ENCODE data around the gene SAFB.

DNA sequence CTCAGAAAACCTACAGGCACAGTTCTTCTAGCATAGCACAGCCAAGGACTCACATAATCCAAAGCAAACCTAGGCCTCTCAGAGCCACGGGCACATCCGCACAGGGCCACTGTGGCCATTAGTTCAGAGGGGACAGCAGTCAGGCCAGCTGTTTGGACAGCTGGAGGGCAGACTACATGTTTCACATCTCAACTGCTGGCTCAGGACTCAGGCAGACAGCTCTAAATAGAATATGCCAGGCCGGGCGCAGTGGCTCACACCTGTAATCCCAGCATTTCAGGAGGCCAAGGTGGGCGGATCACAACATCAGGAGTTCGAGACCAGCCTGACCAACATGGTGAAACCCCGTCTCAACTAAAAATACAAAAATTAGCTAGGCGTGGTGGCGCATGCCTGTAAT lies 27.1 kb upstream of the SAFB start:
- TF ChIP-seq EZH2phosphoT487 (IDR thresholded peaks at IDR 0.05; ENCODE audit: insufficient read depth, low read depth) (no peak), EZH2 (IDR thresholded peaks at IDR 0.05; ENCODE audit: insufficient read depth, poor library complexity, severe bottlenecking) (no peak)
